ENCODE results near the gene CAVIN2.

GRCh38 chr2:191859681-191860080 lies 12.8 kb upstream of the CAVIN2 start:
- TF ChIP-seq, protein P1, sequence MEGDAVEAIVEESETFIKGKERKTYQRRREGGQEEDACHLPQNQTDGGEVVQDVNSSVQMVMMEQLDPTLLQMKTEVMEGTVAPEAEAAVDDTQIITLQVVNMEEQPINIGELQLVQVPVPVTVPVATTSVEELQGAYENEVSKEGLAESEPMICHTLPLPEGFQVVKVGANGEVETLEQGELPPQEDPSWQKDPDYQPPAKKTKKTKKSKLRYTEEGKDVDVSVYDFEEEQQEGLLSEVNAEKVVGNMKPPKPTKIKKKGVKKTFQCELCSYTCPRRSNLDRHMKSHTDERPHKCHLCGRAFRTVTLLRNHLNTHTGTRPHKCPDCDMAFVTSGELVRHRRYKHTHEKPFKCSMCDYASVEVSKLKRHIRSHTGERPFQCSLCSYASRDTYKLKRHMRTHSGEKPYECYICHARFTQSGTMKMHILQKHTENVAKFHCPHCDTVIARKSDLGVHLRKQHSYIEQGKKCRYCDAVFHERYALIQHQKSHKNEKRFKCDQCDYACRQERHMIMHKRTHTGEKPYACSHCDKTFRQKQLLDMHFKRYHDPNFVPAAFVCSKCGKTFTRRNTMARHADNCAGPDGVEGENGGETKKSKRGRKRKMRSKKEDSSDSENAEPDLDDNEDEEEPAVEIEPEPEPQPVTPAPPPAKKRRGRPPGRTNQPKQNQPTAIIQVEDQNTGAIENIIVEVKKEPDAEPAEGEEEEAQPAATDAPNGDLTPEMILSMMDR (IDR thresholded peaks at IDR 0.05; ENCODE audit: low read depth, low read length), result no peak
- TF ChIP-seq POLR2A (IDR thresholded peaks at IDR 0.05; ENCODE audit: extremely low read depth, insufficient read length), result no peak
- TF ChIP-seq, protein P2, sequence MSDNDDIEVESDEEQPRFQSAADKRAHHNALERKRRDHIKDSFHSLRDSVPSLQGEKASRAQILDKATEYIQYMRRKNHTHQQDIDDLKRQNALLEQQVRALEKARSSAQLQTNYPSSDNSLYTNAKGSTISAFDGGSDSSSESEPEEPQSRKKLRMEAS (IDR thresholded peaks at IDR 0.05; ENCODE audit: low read depth, low read length), result no peak

Data from NB4 (cell line).